Ureter (tissue), 1 donor: ENCODE data around the gene SSUH2. TPM values are rescaled to one million over a fixed set of nuclear protein-coding genes. Genes with fewer than 3 reads are reported as not detected.
A peak's percentile ranks its signal among the peaks of the same experiment; 100 is the strongest.

Experiments used
- DNase-seq: peaks from one replicate; pipeline ENCODE4 v3.0.0-alpha.2; 2020; ENCODE audit warnings: low spot score
- total RNA-seq: library from RNA; stranded (reverse); gene quantifications from one replicate; pipeline ENCODE4 v1.2.4, GENCODE V29; 2023
- donor health status: DM: yes; HTN: yes; CAD: no.

The SSUH2 gene
- total RNA-seq, 1 donor from 2014 or later = 0.55 TPM

GRCh38 chr3:8640223-8640622, 4.4 kb downstream of the SSUH2 start:
- DNase-seq = no peak

DNA sequence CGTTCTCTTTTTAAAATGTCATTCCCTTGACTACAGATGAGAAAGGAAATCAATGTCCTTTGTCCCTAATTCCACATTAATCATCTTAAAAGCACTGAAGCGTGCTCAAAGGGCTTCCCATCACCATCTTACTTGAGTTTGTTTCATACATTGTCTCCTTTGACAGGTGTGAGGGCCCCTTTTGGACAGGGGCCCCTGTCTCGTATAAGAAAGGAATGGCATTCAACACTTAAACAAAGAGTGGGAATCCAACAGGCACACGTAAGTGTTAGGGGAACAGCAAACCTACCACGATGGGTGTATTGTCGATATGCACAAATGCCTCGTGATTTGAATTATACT, 5.0 kb downstream of the SSUH2 start:
- no peak for DNase-seq

GRCh38 chr3:8638994-8639658, 5.5 kb downstream of the SSUH2 start:
- DNase-seq = no peak

GRCh38 chr3:8637348-8637747, 7.2 kb downstream of the SSUH2 start:
- DNase-seq = no peak

DNA sequence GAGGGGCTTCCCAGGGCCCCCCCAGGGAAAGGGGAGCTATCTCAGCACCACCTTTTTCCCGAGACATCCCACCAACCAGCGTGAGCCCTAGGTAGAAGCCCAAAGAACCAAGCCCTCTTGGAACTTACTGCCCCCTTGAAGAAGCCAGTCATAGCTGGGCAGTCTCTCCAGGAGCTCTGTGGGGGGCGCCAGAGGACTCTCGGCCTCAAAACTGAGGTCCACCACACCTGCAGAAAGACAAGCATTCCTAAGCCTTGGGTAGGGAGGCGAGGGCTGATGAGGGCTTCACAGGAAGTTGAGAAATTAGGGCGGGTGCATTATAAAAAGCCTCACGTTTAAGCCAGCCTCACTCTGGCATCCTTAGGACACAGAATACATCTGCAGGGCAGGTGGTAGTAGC, 9.0 kb downstream of the SSUH2 start:
- DNase-seq = no peak

- DNase-seq = no peak
These were observed 9.5 kb downstream of the SSUH2 start for GRCh38 chr3:8635125-8635524.

DNA sequence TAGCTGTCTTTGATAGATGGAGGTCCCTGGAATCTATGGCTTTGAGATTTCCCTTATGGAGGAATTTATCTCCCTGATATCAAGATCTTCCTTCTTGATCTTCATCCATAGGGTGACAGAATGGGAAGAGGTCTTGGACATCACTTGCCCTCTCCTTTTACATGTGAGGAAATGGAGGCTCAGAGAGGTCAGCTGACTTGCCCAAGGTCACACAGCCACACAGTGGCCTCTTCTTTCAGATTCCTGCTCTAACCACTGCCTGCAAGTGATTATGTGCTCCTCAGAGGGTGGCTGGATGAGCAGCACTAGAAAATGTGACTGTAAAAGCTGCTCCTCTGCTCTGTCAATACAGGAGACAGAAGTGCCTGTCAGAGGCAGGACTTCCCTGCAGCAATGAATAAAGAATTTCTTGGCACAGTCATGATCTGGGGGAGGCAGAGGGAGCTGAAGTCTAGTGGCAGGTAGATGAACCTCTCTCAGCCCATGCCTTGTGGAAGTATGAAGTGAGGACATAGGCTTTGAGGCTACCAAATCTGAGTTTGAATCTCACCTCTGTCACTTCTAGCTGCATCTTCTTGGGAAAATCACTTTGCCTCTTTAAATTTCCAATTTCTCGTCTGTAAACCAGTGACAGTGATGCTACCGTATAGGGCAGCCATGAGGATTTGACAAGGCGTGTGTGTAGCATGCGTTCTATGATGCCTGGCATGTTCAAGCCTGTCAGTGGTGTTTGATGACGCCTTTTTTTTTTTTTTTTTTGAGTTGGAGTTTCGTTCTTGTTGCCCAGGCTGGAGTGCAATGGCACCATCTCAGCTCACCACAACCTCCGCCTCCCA, 12.0 kb downstream of the SSUH2 start:
- no peak for DNase-seq

GRCh38 chr3:8631661-8632060, 12.9 kb downstream of the SSUH2 start:
- no peak for DNase-seq

GRCh38 chr3:8629151-8630021, 15.2 kb downstream of the SSUH2 start:
- peak; percentile 81 for DNase-seq

DNA sequence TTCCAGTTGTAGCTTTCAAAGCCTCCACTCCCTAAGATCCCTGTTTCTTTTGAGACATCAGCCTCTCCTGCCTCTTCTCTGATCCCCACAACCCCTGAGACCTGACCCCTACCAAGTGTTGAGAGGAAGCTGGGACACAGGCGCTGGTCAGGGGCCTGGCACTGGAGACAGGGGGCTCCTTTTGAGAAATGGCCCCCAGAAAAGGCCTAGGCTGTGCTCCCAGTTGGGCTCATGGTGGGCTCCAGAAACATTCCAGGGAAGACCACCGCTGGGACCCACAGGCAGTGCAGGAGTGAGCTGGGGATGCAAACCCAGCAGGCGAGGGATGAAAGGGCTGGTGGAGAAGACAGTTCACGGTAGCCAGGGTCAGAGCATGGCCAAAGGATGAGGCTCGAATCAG, 16.6 kb downstream of the SSUH2 start:
- no peak for DNase-seq

GRCh38 chr3:8627201-8627940, 17.2 kb downstream of the SSUH2 start:
- no peak for DNase-seq

DNA sequence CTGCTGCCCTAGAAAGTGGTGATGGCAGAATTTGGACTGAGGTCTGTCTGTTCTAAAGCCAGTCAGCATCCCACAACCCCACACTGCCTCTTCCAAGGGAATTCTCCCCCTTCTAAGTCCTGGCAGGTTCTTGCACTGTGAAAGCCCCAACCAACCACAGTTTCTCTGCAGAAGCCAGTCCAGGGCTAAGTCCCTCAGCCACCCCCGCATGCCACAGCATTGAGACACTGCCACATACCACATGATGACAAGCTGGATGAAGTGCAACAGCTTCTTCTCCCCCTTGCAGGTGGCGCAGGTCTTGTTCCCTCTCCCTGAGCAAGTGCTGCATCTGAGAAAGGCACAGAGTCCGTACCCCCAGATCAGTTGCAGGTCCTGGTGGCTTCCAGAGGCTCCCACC, 18.6 kb downstream of the SSUH2 start:
- DNase-seq = no peak

- no peak for DNase-seq
These were observed 20.0 kb downstream of the SSUH2 start for GRCh38 chr3:8624612-8625011.

GRCh38 chr3:8623741-8624140, 20.9 kb downstream of the SSUH2 start:
- DNase-seq = no peak

DNA sequence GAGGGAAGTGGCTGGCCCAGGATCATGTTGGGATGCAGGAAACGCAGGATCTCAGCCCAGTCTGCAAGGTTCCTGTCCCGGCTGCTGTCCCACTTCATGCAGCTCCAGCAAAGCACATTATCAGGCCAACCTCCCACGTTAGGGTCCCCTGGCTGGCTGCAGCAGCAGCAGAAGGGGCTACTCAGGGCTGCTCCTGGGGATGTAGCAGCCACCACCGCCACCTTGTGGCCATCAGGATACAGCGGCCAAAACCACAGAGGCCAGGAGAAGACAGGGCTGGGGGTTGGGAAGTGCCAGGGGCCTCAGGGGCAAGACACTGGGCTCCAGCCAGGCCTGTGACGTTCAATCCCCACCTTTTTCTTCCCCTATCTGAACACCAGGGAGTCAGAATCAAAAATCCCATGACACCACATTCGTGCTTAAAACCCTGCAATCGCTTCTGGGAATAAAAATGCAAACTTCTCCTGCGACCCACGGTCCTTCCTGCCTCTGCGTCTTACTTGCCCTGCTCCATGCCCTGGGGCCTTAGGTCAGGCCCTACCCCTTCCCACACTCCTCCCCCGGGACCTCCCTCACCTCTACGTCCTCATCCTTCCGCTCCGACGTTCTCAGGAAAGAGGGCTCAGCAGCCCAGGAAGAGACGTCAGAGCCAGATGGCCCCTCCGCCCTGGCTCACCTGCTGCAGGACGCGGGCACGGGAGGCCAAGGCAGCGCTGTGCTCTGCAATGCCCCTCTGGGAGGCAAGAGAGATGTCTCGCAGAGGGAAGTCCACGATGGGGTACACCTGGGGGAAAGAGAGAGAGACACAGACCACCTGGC, 21.5 kb downstream of the SSUH2 start:
- DNase-seq = peak; percentile 64

DNA sequence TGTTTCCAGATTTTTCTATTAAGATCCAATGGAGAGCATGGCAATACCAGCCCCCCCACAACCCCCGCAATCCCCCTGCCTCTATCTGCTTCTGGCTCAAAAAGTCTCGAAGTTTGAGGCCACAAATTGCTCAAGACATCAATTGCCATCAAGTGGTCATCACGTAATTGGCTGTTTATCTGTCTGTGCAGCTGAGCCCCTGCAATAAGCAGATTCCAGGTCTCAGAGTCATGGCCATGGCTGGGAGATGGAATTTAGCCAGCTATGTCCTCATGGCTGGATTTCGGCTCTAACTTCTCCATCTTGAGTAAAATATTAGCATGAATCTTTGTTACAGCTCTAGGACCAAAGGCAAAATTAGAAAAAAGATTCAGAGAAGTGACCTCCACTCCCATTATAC, 22.7 kb downstream of the SSUH2 start:
- DNase-seq = no peak

DNA sequence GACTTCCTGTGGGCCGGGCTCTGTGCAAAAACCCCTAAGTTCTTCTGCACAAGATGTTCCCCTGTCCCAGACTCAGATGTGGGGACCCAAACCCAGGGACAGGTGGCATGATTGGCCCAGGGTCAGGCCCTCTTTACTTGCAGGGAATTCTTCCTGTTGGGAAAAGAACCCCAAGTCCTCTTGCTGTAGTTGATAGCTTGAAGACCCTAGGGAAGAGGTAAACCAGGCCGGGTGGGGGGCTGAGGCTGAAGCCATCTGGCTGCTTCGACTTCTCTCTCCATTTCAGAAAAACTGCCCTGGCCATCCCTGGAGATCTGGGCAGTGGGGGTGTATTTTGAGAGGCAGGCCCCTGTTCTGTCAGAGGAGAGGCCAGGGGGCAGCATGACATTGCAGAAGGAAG, 23.5 kb downstream of the SSUH2 start:
- no peak for DNase-seq

DNA sequence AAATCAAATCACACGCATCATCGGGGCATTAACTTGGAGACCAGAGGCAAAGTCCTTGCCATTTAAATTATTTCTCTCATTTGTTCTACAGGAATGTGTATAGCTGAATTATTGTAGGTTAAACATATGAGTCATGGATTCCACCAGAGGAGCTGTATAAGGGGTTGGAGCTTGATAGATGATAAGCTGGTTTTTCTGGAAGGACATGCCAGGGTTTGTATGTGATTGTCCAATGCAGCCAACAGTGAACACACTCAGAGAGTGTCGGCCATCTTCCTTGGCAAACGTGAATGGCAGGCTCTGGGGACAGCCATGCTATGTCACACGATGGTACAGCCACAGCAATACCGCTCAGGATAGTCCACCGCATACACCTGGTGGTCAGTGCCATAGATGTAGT, 25.1 kb downstream of the SSUH2 start:
- DNase-seq = no peak

DNA sequence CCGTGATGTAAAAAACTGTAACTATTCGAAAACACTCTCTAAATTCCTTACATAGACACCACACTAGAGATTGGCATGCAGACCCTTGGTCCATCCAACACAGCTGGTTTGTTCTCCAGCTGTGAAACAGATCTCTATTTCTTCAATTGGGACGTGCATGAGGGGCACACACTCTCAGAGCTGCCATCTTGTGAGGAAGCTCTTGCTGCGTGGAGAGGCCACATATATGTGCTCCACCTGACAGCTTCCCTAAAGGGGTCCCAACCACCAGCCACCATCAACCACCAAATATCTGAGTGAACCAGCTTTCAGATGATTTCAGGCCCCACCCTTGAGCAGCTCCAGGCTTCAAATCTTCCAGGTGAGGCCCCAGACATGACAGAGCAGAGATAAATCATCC, 25.6 kb downstream of the SSUH2 start:
- no peak for DNase-seq

DNA sequence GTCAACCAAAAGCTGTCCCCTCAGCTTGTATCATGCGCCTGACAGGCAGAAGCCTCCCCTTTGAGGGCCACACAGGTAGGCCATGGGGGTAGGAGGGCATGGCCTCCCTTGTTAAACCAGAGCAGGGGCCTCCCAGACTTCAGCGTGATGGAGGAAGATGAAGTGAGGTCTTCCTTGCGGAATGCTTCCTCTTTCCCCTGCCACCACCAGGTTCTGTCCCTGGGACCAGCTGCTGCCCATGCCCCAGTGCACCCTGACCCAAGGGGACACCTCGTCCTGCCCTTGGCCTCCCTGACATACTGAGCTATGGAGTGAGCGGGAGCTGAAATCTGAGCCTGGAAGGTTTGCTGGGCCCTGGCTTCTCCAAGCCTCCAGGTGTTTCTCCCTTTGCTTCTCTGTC, 26.7 kb downstream of the SSUH2 start:
- DNase-seq = no peak

DNA sequence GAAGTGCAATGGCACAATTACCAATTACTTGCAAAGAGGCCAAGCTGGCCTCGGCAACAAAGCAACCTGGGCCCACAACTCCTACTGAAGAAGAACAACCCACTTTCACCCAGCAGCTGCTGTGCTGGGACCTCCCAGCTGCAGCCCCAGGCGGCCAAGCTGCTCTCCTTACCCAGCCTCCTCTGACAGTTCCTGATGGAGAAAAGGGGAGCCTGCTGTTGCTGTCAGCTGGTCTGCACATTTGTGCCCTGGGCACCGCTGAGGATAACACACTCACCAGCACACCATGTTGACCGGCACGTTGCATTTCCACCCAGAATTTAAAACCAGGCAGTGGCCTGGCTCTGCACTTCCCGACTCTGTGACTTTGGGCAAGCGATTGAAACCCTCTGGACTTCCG, 33.6 kb downstream of the SSUH2 start:
- DNase-seq = peak; percentile 24
